Measurements from ENCODE around the gene FOXP1.

- TF ChIP-seq EP300 (IDR thresholded peaks at IDR 0.05) (no peak), POLR2A (IDR thresholded peaks at IDR 0.05; ENCODE audit: low read depth) (no peak), POLR2AphosphoS5 (IDR thresholded peaks at IDR 0.05) (no peak)
- TF ChIP-seq, protein P1, sequence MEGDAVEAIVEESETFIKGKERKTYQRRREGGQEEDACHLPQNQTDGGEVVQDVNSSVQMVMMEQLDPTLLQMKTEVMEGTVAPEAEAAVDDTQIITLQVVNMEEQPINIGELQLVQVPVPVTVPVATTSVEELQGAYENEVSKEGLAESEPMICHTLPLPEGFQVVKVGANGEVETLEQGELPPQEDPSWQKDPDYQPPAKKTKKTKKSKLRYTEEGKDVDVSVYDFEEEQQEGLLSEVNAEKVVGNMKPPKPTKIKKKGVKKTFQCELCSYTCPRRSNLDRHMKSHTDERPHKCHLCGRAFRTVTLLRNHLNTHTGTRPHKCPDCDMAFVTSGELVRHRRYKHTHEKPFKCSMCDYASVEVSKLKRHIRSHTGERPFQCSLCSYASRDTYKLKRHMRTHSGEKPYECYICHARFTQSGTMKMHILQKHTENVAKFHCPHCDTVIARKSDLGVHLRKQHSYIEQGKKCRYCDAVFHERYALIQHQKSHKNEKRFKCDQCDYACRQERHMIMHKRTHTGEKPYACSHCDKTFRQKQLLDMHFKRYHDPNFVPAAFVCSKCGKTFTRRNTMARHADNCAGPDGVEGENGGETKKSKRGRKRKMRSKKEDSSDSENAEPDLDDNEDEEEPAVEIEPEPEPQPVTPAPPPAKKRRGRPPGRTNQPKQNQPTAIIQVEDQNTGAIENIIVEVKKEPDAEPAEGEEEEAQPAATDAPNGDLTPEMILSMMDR (IDR thresholded peaks at IDR 0.05): no peak
Observed at GRCh38 chr3:71127052-71127831, 456.3 kb downstream of the FOXP1 start.

Data from esophagus muscularis mucosa (tissue), 4 donors.